ENCODE data around the gene ERP27. TPM values are rescaled to one million over a fixed set of nuclear protein-coding genes. Genes with fewer than 3 reads are reported as not detected.

Gene ERP27
- total and polyA plus RNA-seq, 2 experiments from 2014 or later = 48.0 to 53.7 TPM

DNA sequence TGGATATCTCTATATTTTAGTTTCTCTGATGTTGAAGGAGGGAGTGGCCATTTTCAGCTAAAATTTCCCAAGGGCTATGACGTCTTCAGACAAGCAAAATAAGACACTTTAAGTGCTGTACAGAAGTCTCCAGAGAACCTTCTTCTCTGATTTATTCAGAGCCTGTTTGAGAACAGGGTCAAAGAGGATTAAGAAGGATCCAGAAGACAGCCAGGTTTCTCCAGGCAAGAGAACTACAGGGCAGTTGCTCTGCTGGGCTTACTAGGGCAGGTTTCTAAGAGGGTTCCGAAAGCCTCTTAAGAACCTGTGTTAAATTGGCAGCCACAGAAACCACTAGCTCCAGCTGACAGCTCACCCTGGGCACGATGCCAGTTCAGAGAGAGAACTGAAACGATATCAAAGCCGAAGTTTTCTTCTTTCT lies 53.9 kb downstream of the ERP27 start:
- TF ChIP-seq EZH2phosphoT487 (IDR thresholded peaks at IDR 0.05; ENCODE audit: low read depth, severe bottlenecking, unreplicated experiment) = no peak
- TF ChIP-seq, protein P1, sequence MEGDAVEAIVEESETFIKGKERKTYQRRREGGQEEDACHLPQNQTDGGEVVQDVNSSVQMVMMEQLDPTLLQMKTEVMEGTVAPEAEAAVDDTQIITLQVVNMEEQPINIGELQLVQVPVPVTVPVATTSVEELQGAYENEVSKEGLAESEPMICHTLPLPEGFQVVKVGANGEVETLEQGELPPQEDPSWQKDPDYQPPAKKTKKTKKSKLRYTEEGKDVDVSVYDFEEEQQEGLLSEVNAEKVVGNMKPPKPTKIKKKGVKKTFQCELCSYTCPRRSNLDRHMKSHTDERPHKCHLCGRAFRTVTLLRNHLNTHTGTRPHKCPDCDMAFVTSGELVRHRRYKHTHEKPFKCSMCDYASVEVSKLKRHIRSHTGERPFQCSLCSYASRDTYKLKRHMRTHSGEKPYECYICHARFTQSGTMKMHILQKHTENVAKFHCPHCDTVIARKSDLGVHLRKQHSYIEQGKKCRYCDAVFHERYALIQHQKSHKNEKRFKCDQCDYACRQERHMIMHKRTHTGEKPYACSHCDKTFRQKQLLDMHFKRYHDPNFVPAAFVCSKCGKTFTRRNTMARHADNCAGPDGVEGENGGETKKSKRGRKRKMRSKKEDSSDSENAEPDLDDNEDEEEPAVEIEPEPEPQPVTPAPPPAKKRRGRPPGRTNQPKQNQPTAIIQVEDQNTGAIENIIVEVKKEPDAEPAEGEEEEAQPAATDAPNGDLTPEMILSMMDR (IDR thresholded peaks at IDR 0.05; ENCODE audit: poor library complexity) = no peak
- no peak for TF ChIP-seq EZH2 (IDR thresholded peaks at IDR 0.05; ENCODE audit: borderline replicate concordance)
- Histone ChIP-seq H3K4me3 (peak overlapping the region; percentile 8), H3K9me3 (ENCODE audit: low read depth) (no peaks in the 10 kb centered on the region), H2AFZ (no peak overlapping the region), H3K4me2 (peak overlapping the region; percentile 64), H3K79me2 (no peaks in the 10 kb centered on the region), H3K27ac (peak overlapping the region; percentile 72), H3K9me2 (replicated peaks; ENCODE audit: insufficient read depth) (no peaks in the 10 kb centered on the region), H4K20me1 (ENCODE audit: insufficient read depth, poor library complexity, severe bottlenecking) (no peaks in the 10 kb centered on the region), H3K4me1 (ENCODE audit: insufficient read depth) (no peaks in the 10 kb centered on the region), H3K36me3 (replicated peaks; ENCODE audit: insufficient read depth, low read depth) (no peaks in the 10 kb centered on the region), H3K27me3 (no peaks in the 10 kb centered on the region)
- peak; percentile 62 for DNase-seq (ENCODE audit: low spot score)
- 58% methylated on average over 5 of the region's 5 CpGs for WGBS (ENCODE audit: low lambda C conversion rate, missing lambda C conversion rate)

DNA sequence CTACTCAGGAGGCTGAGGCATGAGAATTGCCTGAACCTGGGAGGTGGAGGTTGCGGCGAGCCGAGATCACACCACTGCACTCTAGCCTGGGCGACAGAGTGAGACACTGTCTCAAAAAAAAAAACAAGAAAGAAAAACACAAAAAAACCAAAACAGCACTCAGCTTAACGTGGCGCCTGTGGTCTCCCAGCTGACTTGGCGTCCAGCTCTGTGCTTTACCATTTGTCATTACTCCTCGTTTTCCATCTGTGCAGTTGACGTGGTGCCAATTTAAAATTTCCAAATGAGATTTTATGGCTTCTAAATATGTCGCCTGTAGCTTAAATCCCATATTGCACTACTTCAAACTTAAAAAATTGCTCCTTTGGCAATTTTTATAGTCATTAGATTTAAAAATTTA lies 54.7 kb downstream of the ERP27 start:
- no peaks in the 10 kb centered on the region for H3K27me3 ChIP-seq
- H3K9me3 ChIP-seq (ENCODE audit: low read depth) = no peaks in the 10 kb centered on the region
- H3K4me2 ChIP-seq = peak overlapping the region; percentile 64
- no peaks in the 10 kb centered on the region for H3K79me2 ChIP-seq
- H3K4me3 ChIP-seq = no peak overlapping the region
- H3K27ac ChIP-seq = peak overlapping the region; percentile 72
- H3K4me1 ChIP-seq (ENCODE audit: insufficient read depth) = no peaks in the 10 kb centered on the region
- H3K9me2 ChIP-seq (replicated peaks; ENCODE audit: insufficient read depth) = no peaks in the 10 kb centered on the region
- DNase-seq (ENCODE audit: low spot score) = no peak
- WGBS (ENCODE audit: low lambda C conversion rate, missing lambda C conversion rate) = 80% methylated on average over 10 of the region's 10 CpGs
- TF ChIP-seq EZH2 (IDR thresholded peaks at IDR 0.05; ENCODE audit: borderline replicate concordance) (no peak), EZH2phosphoT487 (IDR thresholded peaks at IDR 0.05; ENCODE audit: low read depth, severe bottlenecking, unreplicated experiment) (no peak)
- H4K20me1 ChIP-seq (ENCODE audit: insufficient read depth, poor library complexity, severe bottlenecking) = no peaks in the 10 kb centered on the region
- H2AFZ ChIP-seq = no peak overlapping the region
- no peaks in the 10 kb centered on the region for H3K36me3 ChIP-seq (replicated peaks; ENCODE audit: insufficient read depth, low read depth)

DNA sequence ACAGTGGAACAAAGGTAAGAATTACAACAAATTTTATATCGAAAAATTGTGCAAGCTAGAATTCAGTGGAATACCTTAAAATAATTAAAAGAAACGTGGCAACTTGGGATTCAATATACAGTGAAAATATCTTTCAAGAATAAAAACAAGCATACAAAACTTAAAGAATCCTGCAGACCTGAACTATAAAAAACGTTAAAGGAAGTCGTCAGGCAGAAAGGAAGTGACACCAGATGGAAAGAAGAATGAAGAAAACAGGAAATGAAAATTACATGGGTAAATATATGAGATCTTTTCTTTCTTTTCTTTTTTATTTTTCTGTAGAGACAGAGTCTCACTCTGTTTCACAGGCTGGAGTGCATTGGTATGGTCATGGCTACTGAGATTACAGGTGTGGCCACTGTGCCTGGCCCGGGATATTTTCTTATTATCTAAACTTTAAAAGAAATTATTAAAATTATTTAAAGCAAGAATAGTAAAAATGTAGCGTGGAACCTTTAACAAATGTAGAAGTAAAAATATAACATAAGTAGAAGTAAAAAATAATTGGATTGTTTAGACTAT lies 57.4 kb downstream of the ERP27 start:
- no peak for TF ChIP-seq EZH2 (IDR thresholded peaks at IDR 0.05; ENCODE audit: borderline replicate concordance)
- no peak for TF ChIP-seq EZH2phosphoT487 (IDR thresholded peaks at IDR 0.05; ENCODE audit: low read depth, severe bottlenecking, unreplicated experiment)
- TF ChIP-seq, protein P1 (IDR thresholded peaks at IDR 0.05; ENCODE audit: poor library complexity) = no peak
- H4K20me1 ChIP-seq (ENCODE audit: insufficient read depth, poor library complexity, severe bottlenecking) = no peaks in the 10 kb centered on the region
- no peak overlapping the region for H3K4me3 ChIP-seq
- H3K9me2 ChIP-seq (replicated peaks; ENCODE audit: insufficient read depth) = no peaks in the 10 kb centered on the region
- 88% methylated on average over 6 of the region's 6 CpGs for WGBS (ENCODE audit: low lambda C conversion rate, missing lambda C conversion rate)
- no peak overlapping the region for H2AFZ ChIP-seq
- H3K36me3 ChIP-seq (replicated peaks; ENCODE audit: insufficient read depth, low read depth) = no peaks in the 10 kb centered on the region
- no peaks in the 10 kb centered on the region for H3K79me2 ChIP-seq
- no peak overlapping the region for H3K4me2 ChIP-seq
- no peaks in the 10 kb centered on the region for H3K9me3 ChIP-seq (ENCODE audit: low read depth)
- H3K27me3 ChIP-seq = no peaks in the 10 kb centered on the region
- no peaks in the 10 kb centered on the region for H3K4me1 ChIP-seq (ENCODE audit: insufficient read depth)
- DNase-seq (ENCODE audit: low spot score) = no peak
- no peak overlapping the region for H3K27ac ChIP-seq

DNA sequence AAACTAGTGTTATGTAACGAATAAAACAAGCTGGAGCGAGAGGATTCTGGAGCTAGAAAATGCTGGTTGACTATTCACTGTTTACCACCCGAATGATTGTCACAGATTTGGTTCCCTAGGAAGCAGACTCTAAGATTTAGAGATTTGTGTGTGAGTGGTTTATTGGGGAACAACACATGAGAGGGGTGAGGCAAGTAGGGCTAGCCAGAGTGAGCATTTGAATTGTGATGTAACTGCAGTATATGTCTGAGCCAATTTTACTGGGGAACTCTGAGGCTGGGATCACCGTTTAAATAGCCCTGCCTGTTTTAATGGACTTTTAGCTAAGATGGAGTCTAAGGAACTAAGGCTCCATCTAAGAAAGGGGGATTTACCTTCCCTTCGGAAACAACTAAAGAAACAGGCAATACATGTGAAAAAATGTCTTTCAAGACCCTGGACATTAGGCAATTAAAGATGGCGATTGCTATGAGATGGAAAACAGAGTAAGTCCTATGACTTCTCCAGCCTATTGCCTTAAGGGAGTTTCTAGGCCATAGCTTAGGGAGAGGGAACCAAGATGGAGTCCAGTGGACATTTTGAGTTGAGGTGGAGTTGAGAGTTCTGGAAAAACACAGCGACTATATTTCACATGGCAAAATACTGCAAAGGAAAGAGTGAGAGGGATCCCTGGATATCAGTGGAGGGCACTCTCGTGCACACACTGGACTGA lies 59.0 kb downstream of the ERP27 start:
- H3K9me2 ChIP-seq (replicated peaks; ENCODE audit: insufficient read depth) = no peaks in the 10 kb centered on the region
- TF ChIP-seq EZH2 (IDR thresholded peaks at IDR 0.05; ENCODE audit: borderline replicate concordance) = no peak
- TF ChIP-seq, protein P1 (IDR thresholded peaks at IDR 0.05; ENCODE audit: poor library complexity) = no peak
- H3K9me3 ChIP-seq (ENCODE audit: low read depth) = no peaks in the 10 kb centered on the region
- H4K20me1 ChIP-seq (ENCODE audit: insufficient read depth, poor library complexity, severe bottlenecking) = no peaks in the 10 kb centered on the region
- no peaks in the 10 kb centered on the region for H3K79me2 ChIP-seq
- DNase-seq (ENCODE audit: low spot score) = no peak
- H3K36me3 ChIP-seq (replicated peaks; ENCODE audit: insufficient read depth, low read depth) = no peaks in the 10 kb centered on the region
- H2AFZ ChIP-seq = no peak overlapping the region
- H3K4me2 ChIP-seq = no peak overlapping the region
- H3K4me3 ChIP-seq = no peak overlapping the region
- WGBS (ENCODE audit: low lambda C conversion rate, missing lambda C conversion rate) = 81% methylated on average over 8 of the region's 8 CpGs
- no peaks in the 10 kb centered on the region for H3K4me1 ChIP-seq (ENCODE audit: insufficient read depth)
- H3K27me3 ChIP-seq = no peaks in the 10 kb centered on the region
- no peak overlapping the region for H3K27ac ChIP-seq

Measured in hepatocyte (in vitro differentiated cells).